ENCODE results near the gene HGD. TPM values are rescaled to one million over a fixed set of nuclear protein-coding genes. Genes with fewer than 3 reads are reported as not detected.
"Not testable (repeated sequence)": the region's sequence is repeated elsewhere in the genome, so short reads cannot be mapped to it uniquely, and the experiment has no call there.

HGD gene
- total RNA-seq, 1 experiment from 2014 or later: 0.59 TPM

GRCh38 chr3:120678331-120678947, 3.6 kb downstream of the HGD start (continued):
- TF ChIP-seq YY1 (IDR thresholded peaks at IDR 0.05; ENCODE audit: extremely low read depth, insufficient replicate concordance, low read depth, low read length): no peak
- TF ChIP-seq EGR1 (IDR thresholded peaks at IDR 0.05; ENCODE audit: low read depth): no peak
- no peak for TF ChIP-seq SIN3A (IDR thresholded peaks at IDR 0.05; ENCODE audit: low read depth)

DNA sequence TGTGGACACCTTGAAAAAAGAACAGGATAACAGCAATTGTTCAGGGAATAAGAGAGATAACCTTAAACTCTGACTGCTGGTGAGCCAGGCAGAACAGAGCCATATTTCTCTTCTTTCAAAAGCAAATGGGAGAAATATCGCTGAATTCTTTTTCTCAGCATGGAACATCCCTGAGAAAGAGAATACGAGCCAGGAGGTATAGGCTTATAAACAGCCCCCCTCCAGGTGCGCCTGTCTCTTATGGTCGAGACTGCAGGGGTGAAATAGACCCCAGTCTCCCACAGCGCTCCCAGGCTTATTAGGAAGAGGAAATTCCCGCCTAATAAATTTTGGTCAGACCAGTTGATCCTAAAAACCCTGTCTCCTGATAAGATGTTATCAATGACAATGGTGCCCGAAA, 4.8 kb downstream of the HGD start:
- H3K4me2 ChIP-seq (ENCODE audit: low read length); H3K4me3 ChIP-seq (replicated peaks in 1 of 2; ENCODE audit: low read depth in 1 of 2, low read length in 2 of 2); DNase-seq (ENCODE audit: low read depth, low spot score); H3K27ac ChIP-seq (ENCODE audit: low read depth, low read length); H3K27me3 ChIP-seq (ENCODE audit: insufficient read depth, low read length); H3K9me2 ChIP-seq (ENCODE audit: insufficient read depth); BruUV-seq (replicated peaks); H2AFZ ChIP-seq (ENCODE audit: low read depth, low read length, poor library complexity, severe bottlenecking); H3K79me2 ChIP-seq (ENCODE audit: insufficient read depth, low read length); RAD21 ChIA-PET (ENCODE audit: low non-redundant PET in 1 of 2, low total read pairs in 2 of 2, uncharacterized antibody in 2 of 2, unreplicated experiment in 2 of 2); ATAC-seq; H3K36me3 ChIP-seq (ENCODE audit: control insufficient read depth in 1 of 2, insufficient read depth in 2 of 2, low read length in 2 of 2); POLR2A ChIA-PET; H3K9me3 ChIP-seq (ENCODE audit: control insufficient read depth in 1 of 2, insufficient read depth in 1 of 2, low read depth in 1 of 2, low read length in 2 of 2); intact Hi-C loops (cut with micrococcal nuclease); H4K20me1 ChIP-seq (ENCODE audit: insufficient read depth); CTCF ChIA-PET; H3K9ac ChIP-seq (ENCODE audit: low read length): not testable (repeated sequence)
- H3K4me1 ChIP-seq (ENCODE audit: control insufficient read depth in 1 of 2, insufficient read depth in 2 of 2, low read length in 2 of 2): peaks cover 0 to 11% of the 10 kb centered on the region in 2 experiments; a peak in 3 of 4 replicates

GRCh38 chr3:120673116-120673515, 8.9 kb downstream of the HGD start:
- ChIA-PET RAD21 (ENCODE audit: low non-redundant PET in 1 of 2, low total read pairs in 2 of 2, uncharacterized antibody in 2 of 2, unreplicated experiment in 2 of 2) (no interaction called here), CTCF (no interaction called here), POLR2A (no interaction called here)
- H3K4me1 ChIP-seq (ENCODE audit: control insufficient read depth in 1 of 2, insufficient read depth in 2 of 2, low read length in 2 of 2): peaks cover 0 to 1% of the 10 kb centered on the region in 2 experiments; a peak in 3 of 4 replicates
- H3K4me2 ChIP-seq (ENCODE audit: low read length): no peak overlapping the region
- ATAC-seq (no peak), DNase-seq (ENCODE audit: low read depth, low spot score) (no peak)
- BruUV-seq (replicated peaks): no TSS peak
- no peaks in the 10 kb centered on the region for H3K27me3 ChIP-seq (ENCODE audit: insufficient read depth, low read length)
- 0 out of 4 replicates have a peak, but pooled peaks cover 0 to 3% of the 10 kb centered on the region in 2 experiments for H3K9me3 ChIP-seq (ENCODE audit: control insufficient read depth in 1 of 2, insufficient read depth in 1 of 2, low read depth in 1 of 2, low read length in 2 of 2)
- no peak for TF ChIP-seq POLR2AphosphoS5 (IDR thresholded peaks at IDR 0.05; ENCODE audit: low read depth, low read length)
- TF ChIP-seq ZNF274 (IDR thresholded peaks at IDR 0.05; ENCODE audit: low read depth, low read length): no peak
- no peaks in the 10 kb centered on the region for H3K36me3 ChIP-seq (ENCODE audit: control insufficient read depth in 1 of 2, insufficient read depth in 2 of 2, low read length in 2 of 2)
- H3K9me2 ChIP-seq (ENCODE audit: insufficient read depth): no peaks in the 10 kb centered on the region
- H3K9ac ChIP-seq (ENCODE audit: low read length): no peak overlapping the region
- H4K20me1 ChIP-seq (ENCODE audit: insufficient read depth): no peaks in the 10 kb centered on the region
- H3K4me3 ChIP-seq (replicated peaks in 1 of 2; ENCODE audit: low read depth in 1 of 2, low read length in 2 of 2): no peak overlapping the region
- no peaks in the 10 kb centered on the region for H3K79me2 ChIP-seq (ENCODE audit: insufficient read depth, low read length)
- intact Hi-C loops (cut with micrococcal nuclease): no loop called here
- no peak overlapping the region for H3K27ac ChIP-seq (ENCODE audit: low read depth, low read length)
- no peak overlapping the region for H2AFZ ChIP-seq (ENCODE audit: low read depth, low read length, poor library complexity, severe bottlenecking)
